PC-9 (cell line): Measurements from ENCODE around the gene ST6GALNAC1.

ENCODE experiments used
- CTCF ChIP-seq: fragments of 200-600 bp; sonication (generic); conservative IDR thresholded peaks from 2 replicates; pipeline ENCODE4 v1.6.1; 2017; ENCODE audit warnings: mixed run types, antibody characterized with exemption, mild to moderate bottlenecking, moderate library complexity
- EZH2 ChIP-seq: fragments of 200-600 bp; sonication (generic); IDR thresholded peaks from 2 replicates; pipeline ENCODE4 v1.8.0; 2017; ENCODE audit warnings: antibody characterized with exemption, low read depth

DNA sequence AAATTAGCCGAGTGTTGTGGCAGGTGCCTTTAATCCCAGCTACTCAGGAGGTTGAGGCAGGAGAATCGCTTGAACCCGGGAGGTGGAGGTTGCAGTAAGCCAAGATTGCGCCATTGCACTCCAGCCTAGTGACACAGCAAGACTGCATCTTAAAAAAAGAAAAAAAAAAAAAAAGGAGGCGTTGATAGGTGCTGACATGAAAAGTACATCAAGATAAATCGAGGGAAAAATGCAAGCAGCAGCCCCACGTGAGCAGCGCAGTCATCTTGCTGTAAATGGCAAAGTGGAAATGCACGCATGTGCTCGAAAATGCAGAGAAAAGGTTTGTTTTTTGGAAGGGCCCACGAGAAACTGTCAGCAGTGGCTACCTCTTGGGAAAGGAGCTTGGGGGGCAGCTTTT, 46.3 kb upstream of the ST6GALNAC1 start:
- TF ChIP-seq CTCF: no peak
- TF ChIP-seq EZH2: no peak
